HG02840 (cell line): ENCODE data around the gene IGF2R.

Experiments
- ATAC-seq: cut with Tn5 transposase; IDR thresholded peaks from one replicate; pipeline ENCODE4 v1.9.1; 2021; ENCODE audit warnings: mild to moderate bottlenecking, moderate library complexity, moderate number of reproducible peaks; ENCODE audit not compliant: unreplicated experiment, low FRiP score

IGF2R gene

DNA sequence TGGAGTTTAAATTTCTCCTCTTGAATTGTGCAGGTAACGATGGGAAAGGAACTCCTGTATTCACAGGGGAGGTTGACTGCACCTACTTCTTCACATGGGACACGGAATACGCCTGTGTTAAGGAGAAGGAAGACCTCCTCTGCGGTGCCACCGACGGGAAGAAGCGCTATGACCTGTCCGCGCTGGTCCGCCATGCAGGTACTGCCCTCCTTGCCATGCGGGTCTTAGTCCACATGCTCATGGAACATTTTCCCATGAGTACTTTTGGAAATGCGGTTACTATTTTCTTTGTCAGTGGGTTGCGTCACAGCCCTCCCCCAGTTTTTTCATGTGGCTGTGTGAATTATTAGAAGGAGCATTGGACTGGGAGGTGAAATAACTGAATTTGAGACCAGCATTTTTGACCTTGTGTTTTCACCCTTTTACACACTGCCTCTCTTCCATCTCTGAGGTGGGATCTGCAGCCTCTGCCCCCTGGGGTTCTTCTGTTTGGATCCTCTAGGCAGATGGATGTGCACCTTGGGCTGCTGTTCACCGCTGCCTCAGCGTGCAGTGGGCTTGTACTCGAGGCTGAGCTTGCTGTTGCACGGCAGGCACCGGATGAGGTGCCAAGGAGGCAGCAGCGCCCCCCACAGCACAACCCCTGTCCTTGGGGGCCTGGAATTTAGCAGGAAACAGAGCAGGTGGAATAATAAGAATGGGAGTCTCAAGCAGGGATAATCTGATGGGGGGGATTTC is 71.8 kb downstream of the IGF2R start:
- no peak for ATAC-seq

DNA sequence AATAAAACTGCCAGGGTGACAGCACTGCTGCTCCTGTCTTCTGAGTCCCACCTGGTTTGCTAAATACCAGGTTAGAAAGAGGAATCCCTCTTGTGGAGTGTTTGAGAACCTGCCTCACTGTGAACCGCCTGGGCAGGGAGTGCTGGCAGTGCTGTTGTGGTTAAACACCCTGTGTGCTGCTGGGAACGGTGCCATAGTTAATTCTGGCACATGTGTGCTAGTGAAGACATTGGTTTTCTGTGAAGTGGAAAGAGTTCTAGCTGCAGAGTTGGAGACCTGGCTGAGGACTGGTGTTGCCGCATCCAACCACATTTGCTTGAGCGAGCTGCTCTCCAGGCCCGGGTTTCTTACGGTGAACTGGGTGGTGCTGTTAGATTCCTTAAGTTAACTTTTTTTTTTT is 72.7 kb downstream of the IGF2R start:
- ATAC-seq: no peak

DNA sequence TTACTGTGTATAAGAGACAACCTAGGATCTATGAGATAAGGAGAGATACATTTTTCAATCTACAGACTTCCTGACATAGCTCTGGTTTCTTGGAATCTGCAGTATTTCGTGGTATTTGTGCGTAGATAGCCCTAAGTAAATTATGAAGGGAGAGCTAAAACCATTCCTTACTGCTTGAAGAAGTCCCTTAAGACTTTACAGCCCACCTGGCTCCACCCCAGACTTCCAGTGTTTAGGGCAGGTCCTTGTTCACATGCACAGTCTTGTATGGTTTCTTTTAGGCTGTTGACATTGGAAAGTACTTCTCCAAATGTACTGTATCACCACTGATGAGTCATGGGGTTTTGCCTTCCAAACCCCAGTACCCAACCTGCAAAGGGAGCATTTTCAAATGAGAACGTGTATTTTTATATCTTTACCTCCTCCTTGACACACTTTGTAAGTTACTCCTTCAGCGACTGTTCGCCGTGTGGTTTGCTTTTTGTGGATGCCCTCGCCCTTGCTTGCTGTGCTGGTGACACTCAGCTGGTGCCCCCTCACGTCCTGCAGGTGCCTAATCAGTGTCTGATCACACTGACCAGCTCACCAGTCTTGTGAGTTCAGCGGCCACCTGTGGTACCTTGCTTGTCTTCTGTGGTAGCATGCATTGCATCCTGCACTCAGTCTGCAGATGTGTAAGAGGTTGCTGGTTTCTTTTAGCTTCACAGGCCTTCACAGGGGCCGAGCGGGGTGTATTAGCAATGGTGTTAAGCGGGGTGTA is 73.3 kb downstream of the IGF2R start:
- ATAC-seq: no peak

DNA sequence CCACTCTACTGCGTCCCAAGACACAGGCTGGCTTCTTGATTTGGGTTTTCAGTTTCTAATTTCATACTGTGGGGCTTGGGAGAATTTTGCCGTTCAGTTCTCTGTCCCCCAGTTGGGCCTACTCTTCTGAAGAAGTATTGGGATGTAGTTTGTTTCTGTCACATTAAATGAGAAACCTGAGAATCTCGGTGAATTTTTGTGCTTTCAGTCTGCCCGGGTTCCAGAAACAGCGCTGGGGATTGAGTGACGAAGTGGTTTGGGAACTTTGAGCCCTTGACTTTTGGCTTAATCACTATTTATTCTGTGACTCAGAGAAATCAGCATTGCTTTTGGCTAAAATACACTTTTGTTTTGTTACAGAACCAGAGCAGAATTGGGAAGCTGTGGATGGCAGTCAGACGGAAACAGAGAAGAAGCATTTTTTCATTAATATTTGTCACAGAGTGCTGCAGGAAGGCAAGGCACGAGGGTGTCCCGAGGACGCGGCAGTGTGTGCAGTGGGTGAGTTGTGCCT is 74.0 kb downstream of the IGF2R start:
- ATAC-seq: no peak

DNA sequence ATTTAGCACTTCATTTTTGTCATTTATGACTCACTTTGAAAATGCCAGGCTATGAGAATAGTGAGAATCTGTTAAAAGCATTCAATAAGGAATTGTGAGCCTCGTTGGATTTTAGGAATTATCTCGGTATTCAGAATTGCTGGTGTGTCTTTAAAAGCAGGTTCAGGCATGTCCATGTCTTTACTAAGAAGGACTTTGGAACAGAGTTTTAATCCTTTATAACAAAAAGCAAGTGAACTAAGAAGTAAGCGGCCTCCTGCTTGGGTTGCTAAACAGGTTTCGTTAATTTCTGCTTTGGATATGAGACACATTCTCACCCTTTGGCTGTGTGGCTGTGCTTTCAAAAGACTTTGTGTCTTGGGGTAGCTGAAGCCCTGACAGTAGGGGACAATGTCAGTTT is 74.9 kb downstream of the IGF2R start:
- ATAC-seq: no peak

DNA sequence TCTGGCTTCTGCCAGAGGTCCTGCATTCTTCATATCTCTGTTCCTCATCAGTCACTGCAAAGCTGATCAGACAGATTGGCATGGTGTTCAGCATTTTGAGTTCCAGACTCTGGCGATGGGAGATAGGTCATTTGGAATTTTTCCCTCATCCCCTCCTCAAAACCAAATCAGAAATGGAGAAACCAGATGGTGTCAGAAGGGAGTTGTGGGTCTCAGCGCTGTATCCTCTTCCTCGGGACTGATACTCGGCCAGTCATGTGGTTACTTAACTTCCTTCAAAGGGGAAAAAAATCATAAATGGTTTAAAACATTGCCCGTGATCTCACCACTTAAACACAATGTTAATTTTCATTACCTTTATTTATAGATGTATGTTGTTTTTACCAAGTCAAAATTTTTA is 75.8 kb downstream of the IGF2R start:
- ATAC-seq: no peak

DNA sequence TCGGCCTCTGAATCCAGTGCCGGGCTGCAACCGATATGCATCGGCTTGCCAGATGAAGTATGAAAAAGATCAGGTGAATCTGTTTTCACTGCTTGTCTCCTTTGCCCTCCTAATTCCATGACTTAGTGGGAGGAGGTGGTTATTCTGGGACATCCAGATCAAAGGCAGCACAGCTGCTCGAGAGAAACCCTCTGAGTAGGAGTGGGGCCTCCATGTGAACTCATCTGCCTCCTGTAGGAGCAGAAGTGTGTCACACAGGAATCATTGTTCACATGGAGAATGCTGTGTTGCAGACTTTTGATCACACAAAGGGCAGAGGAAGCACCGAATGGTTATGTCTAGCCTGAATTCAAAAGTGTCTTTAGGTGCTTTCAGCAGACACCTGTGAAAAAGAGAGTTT is 79.6 kb downstream of the IGF2R start:
- ATAC-seq: no peak

DNA sequence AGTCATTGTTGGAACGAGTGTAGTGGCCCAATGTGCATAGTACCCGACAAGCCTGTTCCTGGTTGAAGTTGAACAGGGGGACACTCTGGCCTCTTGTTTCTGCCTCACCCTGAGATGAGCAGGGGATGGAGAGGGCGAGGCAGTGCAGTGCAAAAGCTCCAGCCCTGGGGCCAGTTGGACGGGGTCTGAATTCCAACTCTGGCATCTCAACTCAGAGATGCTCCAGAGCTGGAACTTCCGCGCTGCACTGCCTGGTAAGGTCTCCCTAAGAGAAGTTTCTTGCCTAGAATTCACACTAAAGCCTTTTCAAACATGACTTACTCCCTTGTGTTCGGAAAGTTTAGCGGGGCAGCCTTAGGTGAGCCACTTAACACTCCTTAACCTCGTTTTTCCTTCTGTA is 80.5 kb downstream of the IGF2R start:
- ATAC-seq: no peak

DNA sequence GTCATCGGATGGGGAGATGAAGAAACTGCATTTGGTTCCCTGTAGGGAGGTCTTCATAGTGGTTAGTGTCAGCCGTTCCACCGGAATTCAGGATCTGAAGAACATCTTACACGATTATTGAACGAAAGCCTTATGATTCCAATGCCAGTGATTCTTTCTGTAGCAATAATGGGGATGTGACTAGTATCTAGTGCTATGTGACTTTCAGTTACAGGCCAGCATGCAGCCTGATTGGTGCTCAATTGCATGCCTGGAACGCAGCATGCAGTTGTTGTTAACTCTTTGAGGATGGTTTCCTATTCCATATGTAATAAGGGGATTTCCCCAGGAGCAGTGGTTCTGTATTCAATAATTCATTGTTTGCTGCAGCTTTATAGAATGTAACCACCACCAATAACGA is 81.1 kb downstream of the IGF2R start:
- ATAC-seq: no peak

DNA sequence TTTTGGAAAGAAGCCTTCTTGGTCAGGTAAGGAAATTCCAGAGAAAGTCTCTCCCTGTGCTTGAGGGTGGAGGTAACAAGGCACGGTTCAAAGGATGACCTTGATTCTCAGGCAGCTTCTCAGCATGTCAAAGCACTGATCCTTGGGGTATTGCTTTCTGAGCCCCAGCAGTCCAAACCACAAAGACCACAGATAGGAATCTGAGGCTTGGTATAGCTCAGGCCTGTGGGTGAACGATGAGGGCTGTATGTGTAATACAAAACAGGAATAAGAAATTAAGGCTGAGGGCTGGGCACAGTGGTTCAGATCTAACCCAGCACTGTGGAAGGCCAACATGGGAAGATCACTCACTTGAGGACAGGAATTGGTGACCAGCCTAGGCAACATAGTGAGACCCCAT is 82.5 kb downstream of the IGF2R start:
- no peak for ATAC-seq

DNA sequence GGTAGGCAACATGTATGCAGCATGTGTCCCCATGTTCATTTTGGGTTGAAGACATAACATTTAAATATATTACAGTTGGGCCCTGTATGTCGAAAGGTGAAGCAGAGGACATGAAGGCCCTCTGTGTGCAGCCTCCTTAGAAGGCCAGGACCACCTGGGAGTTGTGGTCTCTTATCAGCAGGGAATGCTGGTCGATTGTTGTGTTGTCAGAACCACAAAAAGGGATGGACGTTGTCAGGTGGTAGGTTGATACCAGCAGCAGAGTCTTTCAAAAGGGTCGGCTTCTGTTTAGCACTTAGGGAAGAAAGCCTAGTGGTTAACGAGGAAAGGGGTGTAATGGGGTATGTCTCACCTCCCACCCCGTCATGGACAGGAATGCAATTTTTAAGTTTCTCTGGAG is 85.4 kb downstream of the IGF2R start:
- ATAC-seq: no peak

DNA sequence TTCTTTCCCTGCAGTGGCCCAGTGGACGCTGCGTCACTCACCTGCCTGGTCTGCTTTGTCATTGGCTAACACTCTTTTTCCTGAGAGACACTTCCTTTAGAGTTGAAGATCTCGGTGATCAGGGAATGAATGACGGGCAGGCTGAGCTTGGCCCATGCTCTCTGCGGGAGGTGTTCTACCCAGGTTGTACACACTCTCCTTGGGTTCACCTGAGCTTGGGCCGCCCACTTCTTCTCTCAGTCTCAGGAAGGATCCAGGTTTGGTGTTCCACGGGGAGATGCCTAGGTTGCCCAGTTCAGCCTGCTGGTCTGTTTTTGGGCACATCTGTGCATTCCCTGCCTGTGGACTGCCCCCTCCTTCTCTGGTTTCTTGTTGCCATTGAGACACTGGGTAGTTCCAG is 86.0 kb downstream of the IGF2R start:
- no peak for ATAC-seq

DNA sequence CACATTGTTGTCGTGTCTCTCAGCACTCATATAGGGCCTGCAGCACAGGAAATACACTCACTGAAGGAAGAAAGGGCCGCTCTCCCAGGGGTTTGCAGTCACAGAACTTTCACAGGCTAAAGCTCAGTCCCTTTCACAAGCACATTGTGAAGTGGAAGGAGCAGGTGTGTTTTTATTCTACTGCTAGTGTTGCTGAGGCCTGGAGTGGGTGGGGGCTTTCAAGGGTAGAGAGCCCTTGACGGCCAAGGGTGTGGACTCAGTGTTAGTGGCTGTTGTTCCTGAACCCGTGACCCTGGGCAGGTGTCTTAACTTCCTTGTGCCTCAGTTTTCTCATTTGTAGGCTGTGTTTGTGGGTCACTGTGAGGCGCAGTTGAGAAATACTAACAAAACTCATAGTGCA is 86.5 kb downstream of the IGF2R start:
- ATAC-seq: no peak

DNA sequence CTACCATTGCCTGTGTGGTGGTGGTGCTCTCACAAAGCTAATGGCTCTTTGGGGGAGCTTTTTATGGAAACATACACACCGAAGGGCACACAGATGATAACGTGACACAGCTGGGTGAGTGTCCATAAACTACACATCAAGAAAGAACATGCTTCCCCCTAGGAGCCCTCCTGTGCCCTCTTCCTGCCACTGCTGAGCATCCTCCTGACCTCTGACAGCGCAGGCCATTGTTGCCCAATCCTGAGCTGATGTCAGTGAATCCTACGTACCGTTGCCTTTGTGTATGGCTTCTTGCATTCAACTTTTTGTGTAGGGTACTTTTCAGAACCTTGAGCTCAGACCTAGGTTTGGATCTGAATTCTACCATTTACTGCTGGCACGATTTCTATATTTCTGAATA is 86.9 kb downstream of the IGF2R start:
- no peak for ATAC-seq

DNA sequence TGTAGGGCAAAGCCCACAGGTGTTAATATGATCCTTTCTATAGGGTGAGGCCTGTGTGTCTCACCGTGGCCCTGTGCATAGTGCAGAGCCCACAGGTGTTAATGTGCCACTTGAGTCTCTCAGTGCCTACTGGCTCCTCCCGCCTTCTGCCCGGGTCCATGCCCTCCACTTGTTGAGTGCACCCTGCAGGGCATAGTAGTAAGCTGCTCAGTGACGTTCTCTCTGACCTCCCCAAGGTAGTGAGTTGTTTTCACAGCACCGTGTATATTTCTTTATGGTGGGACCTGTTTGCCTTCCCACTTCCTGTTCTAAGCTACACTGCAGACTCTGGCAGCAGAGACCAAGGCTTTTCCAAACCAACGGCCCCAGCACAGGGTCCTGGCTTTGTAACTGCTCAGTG is 88.2 kb downstream of the IGF2R start:
- ATAC-seq: no peak

DNA sequence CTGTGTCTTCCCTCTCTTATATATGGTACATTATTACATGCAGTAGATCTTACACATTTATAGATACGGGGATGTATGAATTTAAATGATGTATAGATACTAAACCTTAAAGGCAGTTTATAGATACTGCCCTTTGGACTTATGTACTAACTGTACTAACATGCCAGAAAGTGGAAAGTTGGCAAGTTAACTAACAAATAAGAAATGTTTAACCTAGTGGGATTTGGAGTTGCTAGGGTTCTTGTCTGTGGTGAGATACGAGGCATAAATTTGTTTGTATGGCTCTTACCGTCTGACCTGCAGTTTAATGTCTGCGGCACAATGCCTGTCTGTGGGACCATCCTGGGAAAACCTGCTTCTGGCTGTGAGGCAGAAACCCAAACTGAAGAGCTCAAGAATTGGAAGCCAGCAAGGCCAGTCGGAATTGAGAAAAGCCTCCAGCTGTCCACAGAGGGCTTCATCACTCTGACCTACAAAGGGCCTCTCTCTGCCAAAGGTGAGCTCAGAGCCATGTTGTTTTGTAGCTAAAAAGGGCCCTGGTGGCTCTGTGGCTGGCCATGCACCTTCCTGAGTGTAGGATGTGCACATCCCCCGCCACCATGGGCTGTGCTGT is 89.8 kb downstream of the IGF2R start:
- ATAC-seq: no peak

DNA sequence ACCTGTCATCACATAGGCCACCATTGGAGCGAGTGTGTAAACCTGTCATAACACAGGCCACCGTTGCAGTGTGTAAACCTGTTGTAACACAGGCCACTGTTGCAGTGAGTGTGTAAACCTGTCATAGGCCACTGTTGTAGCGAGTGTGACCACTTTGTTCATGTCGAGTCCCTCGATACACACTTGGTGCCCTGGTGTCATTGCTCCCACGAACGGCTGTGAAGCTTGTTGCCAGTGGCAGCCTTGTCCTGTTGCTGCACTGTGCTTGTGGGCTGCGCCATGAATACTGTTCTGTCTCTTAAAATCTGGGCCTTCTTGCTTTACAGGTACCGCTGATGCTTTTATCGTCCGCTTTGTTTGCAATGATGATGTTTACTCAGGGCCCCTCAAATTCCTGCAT is 91.3 kb downstream of the IGF2R start:
- ATAC-seq: no peak

DNA sequence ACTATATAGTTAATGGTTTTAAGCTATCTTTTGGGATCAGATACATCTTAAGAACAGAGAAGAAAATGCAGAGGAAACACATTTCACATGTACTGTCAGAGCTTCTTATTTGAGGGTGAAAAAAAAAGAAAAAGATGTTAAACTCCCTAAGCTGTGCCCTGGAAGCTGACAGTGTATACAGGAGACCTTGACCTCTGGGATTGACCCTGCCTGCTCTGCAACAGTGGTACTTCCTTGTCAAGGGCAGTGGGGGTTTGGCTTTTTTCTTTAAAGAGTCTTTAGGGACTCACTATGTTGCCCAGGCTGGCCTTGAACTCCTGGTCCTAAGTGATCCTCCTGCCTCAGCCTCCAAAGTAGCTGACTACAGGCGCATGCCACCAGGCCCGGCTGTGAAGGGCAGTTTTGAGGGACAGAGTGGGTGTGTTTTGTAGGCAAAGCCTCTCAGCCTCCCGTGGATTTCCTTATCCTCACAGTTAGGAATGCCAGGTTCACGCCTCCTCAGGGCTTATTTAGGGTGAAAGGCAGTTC is 92.1 kb downstream of the IGF2R start:
- no peak for ATAC-seq

DNA sequence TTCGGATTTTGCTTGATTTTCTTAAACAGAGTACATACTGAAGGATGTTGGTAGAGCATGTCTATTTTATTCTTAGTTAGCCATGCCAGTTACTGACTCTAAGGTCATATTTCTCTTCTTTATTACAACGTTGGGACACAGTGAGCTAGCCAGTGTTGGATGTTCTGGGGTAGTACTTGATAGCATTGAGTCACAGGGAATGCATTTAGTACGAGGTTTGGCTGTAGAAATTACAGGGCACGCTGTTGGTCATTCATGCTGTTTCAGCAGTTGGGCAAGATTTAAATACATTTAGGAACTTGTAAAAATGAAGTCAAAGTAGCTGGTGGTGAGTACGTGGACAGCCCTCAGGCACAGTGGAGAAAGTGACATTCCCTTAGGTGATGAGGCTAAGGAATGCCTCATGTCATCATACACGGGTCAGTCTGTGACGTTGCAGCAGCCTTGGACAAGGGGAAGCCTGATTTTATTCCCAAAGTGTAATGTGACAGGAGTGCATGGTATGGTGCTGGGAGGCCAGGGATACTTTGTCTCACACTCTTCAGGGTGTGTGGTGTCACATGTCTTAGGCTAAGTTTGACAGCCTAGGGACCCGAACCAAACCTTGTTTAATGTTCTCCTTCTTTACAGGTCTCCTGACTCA is 95.0 kb downstream of the IGF2R start:
- ATAC-seq: no peak

DNA sequence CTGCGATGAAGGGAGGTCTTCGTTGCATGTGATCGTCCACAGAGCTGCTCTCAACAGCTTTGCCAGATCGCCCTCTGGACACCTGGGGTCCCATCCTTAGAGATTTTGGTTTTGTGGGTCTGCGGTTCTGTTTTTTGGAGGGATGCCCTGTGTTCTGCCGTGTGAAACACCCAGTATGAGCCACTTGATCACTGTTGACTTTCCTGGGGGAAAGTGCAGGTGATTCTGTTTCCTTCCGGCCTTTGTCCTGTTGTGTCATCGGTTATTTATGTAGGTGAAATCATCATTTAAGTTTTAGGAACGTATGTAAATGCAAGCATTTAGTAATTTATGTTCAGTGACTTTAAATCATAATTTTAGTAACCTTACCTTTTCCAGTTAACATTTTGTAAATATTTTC is 96.3 kb downstream of the IGF2R start:
- no peak for ATAC-seq

DNA sequence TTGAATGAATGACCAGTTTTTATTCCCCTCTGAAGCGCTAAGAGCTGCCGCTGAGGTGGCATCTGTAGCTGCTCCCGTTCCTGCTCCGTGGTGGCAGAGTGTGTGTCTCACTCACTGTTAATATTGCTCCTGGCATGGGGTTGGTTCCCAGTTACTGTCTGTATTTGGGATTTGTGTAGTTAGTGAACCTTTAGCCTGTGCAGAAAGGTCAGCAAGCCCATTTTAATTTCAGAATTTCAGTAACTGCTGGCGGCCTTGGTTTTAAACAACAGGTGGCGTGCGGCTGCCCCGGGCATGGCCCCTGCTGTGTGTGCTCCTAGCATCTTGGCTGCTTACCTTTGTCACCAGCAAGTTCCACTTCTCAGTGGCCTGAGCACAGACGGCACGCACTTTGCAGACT is 98.7 kb downstream of the IGF2R start:
- no peak for ATAC-seq
